HepG2 (cell line): ENCODE results near the gene SLC25A38. TPM values are rescaled to one million over a fixed set of nuclear protein-coding genes. Genes with fewer than 3 reads are reported as not detected.

ENCODE experiments used
- AGO2 ChIP-seq: fragments of 200-400 bp; formaldehyde crosslinking; optimal IDR thresholded peaks from 2 replicates; pipeline ENCODE3; 2017; ENCODE audit warnings: mild to moderate bottlenecking, low read depth, low read length, moderate library complexity
- HOXA5 ChIP-seq: sonication (generic); formaldehyde crosslinking; IDR thresholded peaks from 2 replicates; pipeline ENCODE4 v1.4.0; 2020; ENCODE audit warnings: missing genetic modification reagents
- KDM2A ChIP-seq: sonication (generic); formaldehyde crosslinking; IDR thresholded peaks from 2 replicates; pipeline ENCODE4 v1.4.0; 2020; ENCODE audit warnings: low read depth, missing genetic modification reagents, borderline replicate concordance
- MAFG ChIP-seq: sonication (generic); formaldehyde crosslinking; IDR thresholded peaks from 2 replicates; pipeline ENCODE4 v1.5.1; 2020; ENCODE audit warnings: mild to moderate bottlenecking, missing genetic modification reagents
- RFXAP ChIP-seq: sonication (generic); formaldehyde crosslinking; IDR thresholded peaks from 2 replicates; pipeline ENCODE4 v1.4.0; 2020; ENCODE audit warnings: missing genetic modification reagents, borderline replicate concordance
- SP140L ChIP-seq: sonication (generic); formaldehyde crosslinking; IDR thresholded peaks from 2 replicates; pipeline ENCODE4 v1.4.0; 2020; ENCODE audit warnings: missing genetic modification reagents, borderline replicate concordance
- TSC22D2 ChIP-seq: sonication (generic); formaldehyde crosslinking; IDR thresholded peaks from 2 replicates; pipeline ENCODE4 v1.5.1; 2020; ENCODE audit warnings: missing genetic modification reagents, mild to moderate bottlenecking, borderline replicate concordance
- XBP1 ChIP-seq: sonication (generic); formaldehyde crosslinking; IDR thresholded peaks from 2 replicates; pipeline ENCODE4 v1.5.0; 2020; ENCODE audit warnings: missing genetic modification reagents
- ZNF296 ChIP-seq: sonication (generic); formaldehyde crosslinking; conservative IDR thresholded peaks from 2 replicates; pipeline ENCODE4 v1.5.0; 2020; ENCODE audit warnings: mild to moderate bottlenecking, missing genetic modification reagents
- ZNF383 ChIP-seq: sonication (generic); formaldehyde crosslinking; IDR thresholded peaks from 2 replicates; pipeline ENCODE4 v1.4.0; 2020; ENCODE audit warnings: missing genetic modification reagents, mild to moderate bottlenecking, borderline replicate concordance
- ZNF609 ChIP-seq: sonication (generic); formaldehyde crosslinking; IDR thresholded peaks from 2 replicates; pipeline ENCODE4 v1.4.0; 2020; ENCODE audit warnings: mild to moderate bottlenecking, missing genetic modification reagents, borderline replicate concordance
- ZSCAN5A ChIP-seq: sonication (generic); formaldehyde crosslinking; IDR thresholded peaks from 2 replicates; pipeline ENCODE4 v1.8.0; 2022; ENCODE audit warnings: mild to moderate bottlenecking, missing genetic modification reagents, borderline replicate concordance
- polyA plus RNA-seq, 8 experiments: library from polyadenylated mRNA; depleted of rRNA in 3 of 8; stranded (reverse) in 7 of 8; unstranded in 1 of 8; fragments of >200 nt; fragmentation: Illumina TruSeq in 4 of 8; extraction: Trizol in 4 of 8; gene quantifications; 2 replicates each; pipeline versions ENCODE4 v1.2.1 to v1.2.3, GENCODE V29; 2011 to 2016; ENCODE audit warnings: low read depth in 4 of 8, missing spikeins in 1 of 8, mixed read lengths in 1 of 8; ENCODE audit not compliant: insufficient read depth in 1 of 8
- total RNA-seq, 5 experiments: library from RNA; depleted of rRNA; stranded (reverse); fragments of >200 nt; fragmentation: Illumina TruSeq; extraction: Trizol; gene quantifications; 2 replicates each; pipeline ENCODE4 v1.2.3, GENCODE V29; 2016; ENCODE audit warnings: low read depth in 1 of 5
- TF ChIP-seq, protein P1 (sequence below): sonication (generic); formaldehyde crosslinking; IDR thresholded peaks from 2 replicates; pipeline ENCODE4 v1.5.0; 2020; ENCODE audit warnings: mild to moderate bottlenecking, missing genetic modification reagents, borderline replicate concordance

SLC25A38 gene
- total and polyA plus RNA-seq, 2 of the 13 experiments (the other 11 are each of a cell fraction or from before 2014, with no cell fraction given) = 32.5 to 35.4 TPM

- TF ChIP-seq SP140L (CRISPR knock-in tag) (no peak), ZNF296 (0 out of 2 replicates have a peak, but pooled peaks have one; percentile 22), MAFG (CRISPR knock-in tag) (no peak), TSC22D2 (CRISPR knock-in tag) (no peak), ZSCAN5A (CRISPR knock-in tag) (no peak), XBP1 (CRISPR knock-in tag) (no peak), AGO2 (no peak), ZNF383 (CRISPR knock-in tag) (peak; percentile 25; the same call in 1 of the 2 replicates), ZNF609 (CRISPR knock-in tag) (0 out of 2 replicates have a peak, but pooled peaks have one; percentile 29), RFXAP (CRISPR knock-in tag) (no peak), KDM2A (CRISPR knock-in tag) (peak; percentile 43; the same call in 1 of the 2 replicates), HOXA5 (CRISPR knock-in tag) (no peak; the same call in 1 of the 2 replicates)
- TF ChIP-seq, protein P1, sequence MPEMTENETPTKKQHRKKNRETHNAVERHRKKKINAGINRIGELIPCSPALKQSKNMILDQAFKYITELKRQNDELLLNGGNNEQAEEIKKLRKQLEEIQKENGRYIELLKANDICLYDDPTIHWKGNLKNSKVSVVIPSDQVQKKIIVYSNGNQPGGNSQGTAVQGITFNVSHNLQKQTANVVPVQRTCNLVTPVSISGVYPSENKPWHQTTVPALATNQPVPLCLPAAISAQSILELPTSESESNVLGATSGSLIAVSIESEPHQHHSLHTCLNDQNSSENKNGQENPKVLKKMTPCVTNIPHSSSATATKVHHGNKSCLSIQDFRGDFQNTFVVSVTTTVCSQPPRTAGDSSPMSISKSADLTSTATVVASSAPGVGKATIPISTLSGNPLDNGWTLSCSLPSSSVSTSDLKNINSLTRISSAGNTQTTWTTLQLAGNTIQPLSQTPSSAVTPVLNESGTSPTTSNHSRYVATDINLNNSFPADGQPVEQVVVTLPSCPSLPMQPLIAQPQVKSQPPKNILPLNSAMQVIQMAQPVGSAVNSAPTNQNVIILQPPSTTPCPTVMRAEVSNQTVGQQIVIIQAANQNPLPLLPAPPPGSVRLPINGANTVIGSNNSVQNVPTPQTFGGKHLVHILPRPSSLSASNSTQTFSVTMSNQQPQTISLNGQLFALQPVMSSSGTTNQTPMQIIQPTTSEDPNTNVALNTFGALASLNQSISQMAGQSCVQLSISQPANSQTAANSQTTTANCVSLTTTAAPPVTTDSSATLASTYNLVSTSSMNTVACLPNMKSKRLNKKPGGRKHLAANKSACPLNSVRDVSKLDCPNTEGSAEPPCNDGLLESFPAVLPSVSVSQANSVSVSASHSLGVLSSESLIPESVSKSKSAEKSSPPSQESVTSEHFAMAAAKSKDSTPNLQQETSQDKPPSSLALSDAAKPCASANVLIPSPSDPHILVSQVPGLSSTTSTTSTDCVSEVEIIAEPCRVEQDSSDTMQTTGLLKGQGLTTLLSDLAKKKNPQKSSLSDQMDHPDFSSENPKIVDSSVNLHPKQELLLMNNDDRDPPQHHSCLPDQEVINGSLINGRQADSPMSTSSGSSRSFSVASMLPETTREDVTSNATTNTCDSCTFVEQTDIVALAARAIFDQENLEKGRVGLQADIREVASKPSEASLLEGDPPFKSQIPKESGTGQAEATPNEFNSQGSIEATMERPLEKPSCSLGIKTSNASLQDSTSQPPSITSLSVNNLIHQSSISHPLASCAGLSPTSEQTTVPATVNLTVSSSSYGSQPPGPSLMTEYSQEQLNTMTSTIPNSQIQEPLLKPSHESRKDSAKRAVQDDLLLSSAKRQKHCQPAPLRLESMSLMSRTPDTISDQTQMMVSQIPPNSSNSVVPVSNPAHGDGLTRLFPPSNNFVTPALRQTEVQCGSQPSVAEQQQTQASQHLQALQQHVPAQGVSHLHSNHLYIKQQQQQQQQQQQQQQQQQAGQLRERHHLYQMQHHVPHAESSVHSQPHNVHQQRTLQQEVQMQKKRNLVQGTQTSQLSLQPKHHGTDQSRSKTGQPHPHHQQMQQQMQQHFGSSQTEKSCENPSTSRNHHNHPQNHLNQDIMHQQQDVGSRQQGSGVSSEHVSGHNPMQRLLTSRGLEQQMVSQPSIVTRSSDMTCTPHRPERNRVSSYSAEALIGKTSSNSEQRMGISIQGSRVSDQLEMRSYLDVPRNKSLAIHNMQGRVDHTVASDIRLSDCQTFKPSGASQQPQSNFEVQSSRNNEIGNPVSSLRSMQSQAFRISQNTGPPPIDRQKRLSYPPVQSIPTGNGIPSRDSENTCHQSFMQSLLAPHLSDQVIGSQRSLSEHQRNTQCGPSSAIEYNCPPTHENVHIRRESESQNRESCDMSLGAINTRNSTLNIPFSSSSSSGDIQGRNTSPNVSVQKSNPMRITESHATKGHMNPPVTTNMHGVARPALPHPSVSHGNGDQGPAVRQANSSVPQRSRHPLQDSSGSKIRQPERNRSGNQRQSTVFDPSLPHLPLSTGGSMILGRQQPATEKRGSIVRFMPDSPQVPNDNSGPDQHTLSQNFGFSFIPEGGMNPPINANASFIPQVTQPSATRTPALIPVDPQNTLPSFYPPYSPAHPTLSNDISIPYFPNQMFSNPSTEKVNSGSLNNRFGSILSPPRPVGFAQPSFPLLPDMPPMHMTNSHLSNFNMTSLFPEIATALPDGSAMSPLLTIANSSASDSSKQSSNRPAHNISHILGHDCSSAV (CRISPR knock-in tag) = no peak
These were observed at the start of gene SLC25A38 (continued) for GRCh38 chr3:39383045-39383880.
